SHP77 treated with DMSO at 0.1 percent for 48 hours (cell line): ENCODE results near the gene IL4R.
"Not testable (repeated sequence)": the region's sequence is repeated elsewhere in the genome, so short reads cannot be mapped to it uniquely, and the experiment has no call there.

Experiments used
- DNase-seq: peaks from one replicate; lab custom pipeline; 2025; lab: John Stamatoyannopoulos, UW

The IL4R gene

DNA sequence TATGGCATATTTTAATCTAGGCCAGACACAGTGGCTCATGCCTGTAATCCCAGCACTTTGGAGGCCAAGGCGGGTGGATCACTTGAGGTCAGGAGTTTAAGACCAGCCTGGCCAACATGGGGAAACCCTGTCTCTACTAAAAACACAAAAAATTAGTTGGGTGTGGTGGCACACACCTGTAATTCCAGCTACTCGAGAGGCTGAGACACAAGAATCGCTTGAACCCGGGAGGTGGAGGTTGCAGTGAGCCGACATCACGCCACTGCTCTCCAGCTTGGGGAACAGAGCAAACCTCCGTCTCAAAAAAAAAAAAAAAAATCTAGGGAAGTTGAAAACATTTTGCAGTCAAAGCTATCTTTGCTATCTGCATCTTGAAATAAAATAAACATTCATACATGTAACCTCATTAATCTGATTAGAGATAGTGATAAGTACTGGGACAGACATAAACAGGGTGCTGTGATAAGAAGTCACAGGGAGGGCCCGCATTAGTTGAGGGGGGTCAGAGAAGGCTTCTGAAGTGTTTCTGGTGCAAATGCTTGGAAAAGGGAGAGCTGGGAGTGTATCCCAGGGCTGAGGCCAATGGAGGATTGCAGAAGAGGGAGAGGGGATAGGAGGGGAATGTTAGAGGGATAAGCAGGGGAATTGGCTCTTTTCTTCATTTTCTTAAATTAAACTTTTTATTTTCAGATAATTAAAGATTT is 15.8 kb downstream of the IL4R start:
- DNase-seq, result not testable (repeated sequence)

DNA sequence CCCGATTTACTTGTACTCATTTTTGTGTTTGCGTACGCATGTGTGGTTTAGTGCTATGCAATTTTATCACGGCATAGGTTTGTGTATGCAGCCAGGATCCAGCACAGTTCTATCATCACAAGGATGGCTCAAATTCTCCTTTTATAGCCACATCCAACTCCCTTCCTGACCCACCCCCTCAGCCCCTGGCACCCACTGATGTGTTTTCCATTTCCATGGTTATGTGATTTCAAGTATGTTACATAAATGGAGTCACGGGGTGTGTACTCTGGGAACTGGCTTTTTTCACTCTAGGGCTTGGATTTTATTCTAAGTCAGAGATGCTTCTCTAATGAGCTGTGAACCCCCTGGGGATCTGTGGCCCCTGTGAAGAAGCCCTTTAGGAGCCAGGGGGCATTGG is 16.8 kb downstream of the IL4R start:
- no peak for DNase-seq

DNA sequence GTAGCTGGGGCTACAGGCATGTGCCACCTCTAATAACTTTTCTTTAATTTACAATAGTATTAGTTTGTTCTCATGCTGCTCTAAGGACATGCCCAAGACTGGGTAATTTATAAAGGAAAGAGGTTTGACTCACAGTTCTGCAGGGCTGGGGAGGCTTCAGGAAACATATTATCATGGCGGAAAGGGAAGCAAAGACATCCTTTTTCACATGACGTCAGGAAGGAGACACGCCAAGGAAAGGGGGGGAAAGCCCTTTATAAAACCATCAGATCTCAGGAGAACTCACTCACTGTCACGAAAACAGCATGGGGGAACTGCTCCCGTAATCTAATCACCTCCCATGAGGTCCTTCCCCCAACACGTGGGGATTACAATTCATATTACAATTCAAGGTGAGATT is 18.3 kb downstream of the IL4R start:
- DNase-seq, result no peak

DNA sequence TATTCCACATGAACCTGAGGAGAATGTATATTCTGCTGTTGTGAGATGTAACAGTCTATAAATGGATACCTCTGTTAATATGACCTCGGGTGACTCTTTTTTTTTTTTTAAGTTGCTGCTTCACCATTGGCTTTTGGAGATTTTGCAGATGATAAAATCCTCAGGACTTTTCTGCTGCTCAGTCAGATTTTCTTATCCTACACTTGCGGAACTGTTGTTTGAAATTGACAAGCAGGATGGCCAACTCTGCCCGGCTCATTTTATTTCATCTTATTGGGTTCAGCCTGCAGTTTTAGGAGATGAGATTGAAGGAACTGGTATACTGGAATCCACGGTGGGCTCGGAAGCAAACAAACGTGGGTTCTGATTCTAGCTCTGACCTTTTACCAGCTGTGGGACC is 19.3 kb downstream of the IL4R start:
- DNase-seq, result no peak

DNA sequence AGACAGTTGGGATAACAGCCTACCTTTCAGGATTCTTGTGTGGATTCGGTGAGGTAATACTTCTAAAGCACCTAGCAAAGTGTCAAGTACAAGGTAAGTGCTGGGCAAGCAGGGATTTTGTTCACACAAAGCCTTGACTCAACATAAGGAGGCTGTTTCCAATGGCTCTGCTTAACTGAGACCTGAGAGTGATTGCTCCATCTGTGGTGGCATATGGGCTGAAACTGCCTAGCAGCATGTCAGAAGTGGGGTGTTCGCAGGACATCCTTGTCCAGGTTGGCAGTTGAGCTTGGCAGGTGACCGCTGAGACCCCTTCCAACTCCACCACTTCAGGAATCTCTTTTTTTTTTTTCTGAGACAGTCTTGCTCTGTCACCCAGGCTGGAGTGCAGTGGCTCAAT is 19.8 kb downstream of the IL4R start:
- no peak for DNase-seq

DNA sequence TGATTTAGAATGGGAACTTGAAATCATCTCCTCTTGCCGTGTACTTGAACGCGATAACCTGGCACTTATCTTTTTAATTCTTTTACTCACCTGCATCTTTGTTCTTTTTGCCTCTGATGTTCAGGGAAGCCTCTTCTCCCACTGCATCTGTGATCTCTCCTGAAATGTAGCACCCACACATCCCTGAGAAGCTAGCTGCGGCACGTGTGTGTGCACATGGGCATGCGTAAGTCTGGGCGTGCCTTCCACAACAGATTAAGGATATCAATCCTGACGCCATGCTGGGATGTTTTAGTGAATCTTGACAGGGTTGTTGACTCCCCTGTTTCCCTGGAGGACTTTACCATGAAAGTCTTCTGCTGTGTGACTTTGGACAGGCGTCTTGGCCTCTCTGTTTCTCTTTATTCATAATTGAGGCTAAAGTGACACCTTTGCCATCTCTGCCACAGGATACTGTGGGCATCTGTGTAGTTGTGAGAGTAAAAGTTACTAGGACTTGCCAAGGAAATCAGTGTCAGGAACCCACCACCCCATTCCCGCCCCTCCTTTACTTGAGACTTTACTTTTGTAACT is 20.5 kb downstream of the IL4R start:
- no peak for DNase-seq

DNA sequence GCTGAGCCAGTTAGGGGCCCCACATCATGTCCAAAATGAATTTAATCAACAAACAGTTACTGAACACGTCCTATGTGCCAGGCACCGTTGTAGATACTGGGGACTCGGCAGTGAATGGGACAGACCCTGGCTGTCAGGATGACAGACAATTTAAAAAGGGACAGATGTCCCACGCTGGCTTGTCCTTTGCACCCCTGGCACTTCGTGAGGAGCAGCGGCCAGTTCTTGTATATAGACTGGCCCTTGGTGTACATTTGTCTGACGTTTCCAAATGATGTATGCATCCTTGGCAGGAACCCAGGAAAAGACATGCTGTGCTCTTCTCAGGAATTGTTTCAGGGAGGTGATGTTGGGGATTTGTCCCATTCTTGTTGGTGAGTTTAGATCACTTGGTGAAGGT is 21.1 kb downstream of the IL4R start:
- DNase-seq, result no peak

DNA sequence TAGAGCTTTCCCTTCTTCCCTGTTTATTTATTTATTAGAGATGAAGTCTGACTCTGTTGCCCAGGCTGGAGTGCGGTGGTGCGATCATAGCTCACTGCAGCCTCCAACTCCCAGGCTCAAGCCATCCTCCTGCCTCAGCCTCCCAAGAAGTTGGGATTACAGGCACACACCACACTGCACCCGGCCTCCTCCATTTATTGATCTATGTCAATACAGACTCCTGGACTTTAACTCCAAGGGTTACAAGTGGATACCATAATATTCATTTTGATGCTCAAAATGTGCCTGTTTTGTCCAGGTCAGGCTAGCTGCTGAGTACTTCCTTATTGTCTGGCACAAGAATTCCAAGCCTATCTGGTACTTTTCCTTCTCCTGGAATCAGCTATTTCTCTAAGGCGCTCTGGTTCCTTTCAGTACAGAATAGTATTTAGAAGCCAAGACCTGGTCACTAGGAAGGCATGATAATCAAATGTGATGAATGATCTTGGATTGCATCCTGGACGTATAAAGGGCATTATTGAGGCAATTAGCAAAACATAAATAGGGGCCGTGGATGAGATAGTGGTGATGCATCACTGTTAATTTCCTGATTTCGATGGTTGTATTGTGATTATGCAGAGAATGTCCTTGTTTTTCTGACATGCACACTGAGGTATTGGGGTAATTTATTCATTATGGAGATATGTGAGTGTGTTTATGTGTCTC is 21.7 kb downstream of the IL4R start:
- DNase-seq, result no peak

DNA sequence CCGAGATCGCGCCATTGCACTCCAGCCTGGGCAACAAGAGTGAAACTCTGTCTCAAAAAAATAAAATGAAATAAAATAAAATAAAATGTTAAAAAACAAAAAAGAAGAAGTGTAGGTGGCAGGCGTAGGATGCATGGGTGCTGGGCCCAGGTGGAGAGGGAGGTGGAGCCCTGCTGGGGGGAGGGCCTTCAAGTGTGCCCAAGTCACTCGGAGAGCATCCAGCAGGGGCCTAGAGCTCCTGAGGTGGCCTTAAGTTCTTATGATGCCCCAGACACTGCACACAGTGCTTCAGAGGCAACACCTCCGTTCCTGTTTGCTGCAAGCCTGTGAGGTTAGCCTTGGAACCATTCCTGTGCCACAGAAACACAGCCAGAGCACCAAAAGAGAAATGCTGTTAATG is 23.2 kb downstream of the IL4R start:
- no peak for DNase-seq

DNA sequence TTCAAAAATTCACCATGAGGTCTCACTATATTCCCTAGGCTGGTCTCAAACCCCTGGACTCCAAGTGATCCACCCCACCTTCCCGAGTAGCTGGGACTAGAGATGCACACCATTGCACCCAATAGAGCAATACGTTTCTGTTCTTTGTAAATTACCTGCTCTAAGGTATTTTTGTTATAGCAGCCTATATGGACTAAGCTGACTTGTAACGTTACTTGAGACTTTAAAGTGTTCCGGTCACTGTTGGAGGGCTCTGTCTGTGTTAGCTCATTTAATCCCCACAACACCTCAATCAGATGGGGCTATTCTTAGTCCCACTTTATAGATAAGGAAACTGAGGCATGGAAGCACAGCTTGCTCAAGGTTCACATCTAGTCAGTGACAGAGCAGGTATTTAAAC is 25.4 kb downstream of the IL4R start:
- no peak for DNase-seq

DNA sequence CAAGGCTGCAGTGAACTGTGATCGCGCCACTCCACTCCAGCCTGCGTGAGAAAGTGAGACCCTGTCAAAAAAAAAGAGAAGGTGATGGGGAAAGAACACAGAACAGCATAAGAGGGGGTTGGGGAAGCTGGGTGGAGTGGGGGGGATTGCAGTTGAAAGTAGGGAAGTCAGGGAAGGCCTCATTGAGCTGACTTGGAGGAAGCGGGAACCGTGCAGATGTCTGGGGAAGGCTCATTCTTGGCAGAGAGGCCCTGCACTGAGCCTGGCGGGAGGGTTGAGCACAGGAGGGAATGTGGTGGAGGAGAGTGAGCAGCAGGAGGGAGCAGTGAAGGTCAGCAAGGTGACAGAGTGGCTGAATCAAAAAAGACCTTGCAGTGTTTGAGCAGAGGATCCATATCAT is 26.9 kb downstream of the IL4R start:
- no peak for DNase-seq

DNA sequence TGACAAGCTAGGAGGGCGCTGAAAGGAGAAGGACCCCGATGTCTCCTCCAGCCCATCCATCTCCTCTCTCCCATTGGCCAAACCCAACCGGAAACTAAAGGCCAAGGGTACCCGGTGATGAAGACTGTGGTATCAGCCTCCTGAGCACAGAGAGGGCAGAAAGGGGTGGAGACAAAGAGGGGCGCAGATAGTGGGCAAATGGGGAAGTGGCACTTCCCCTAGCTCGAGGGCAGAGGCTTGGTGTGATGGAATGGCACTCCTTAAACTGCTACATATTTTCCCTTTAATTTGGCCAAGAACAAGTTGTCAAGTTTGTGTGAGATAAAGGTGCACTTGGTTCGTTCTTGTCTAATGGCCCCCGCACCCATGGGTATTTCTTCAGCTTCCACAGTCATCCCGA is 27.8 kb downstream of the IL4R start:
- no peak for DNase-seq

DNA sequence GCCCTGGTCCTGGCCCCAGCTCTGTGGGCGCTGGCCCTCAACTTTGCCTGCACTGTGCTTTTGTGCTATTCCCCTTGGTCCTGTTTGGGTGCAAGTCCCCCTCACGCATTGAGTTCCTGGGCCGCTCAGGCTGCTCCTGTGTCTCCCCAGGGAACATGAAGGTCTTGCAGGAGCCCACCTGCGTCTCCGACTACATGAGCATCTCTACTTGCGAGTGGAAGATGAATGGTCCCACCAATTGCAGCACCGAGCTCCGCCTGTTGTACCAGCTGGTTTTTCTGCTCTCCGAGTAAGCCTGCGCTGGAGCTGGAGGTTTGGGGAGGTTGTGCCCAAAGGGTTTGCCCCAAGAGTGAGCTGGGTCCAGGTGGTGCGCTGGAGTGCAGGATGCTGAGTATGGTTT is 28.2 kb downstream of the IL4R start:
- no peak for DNase-seq

DNA sequence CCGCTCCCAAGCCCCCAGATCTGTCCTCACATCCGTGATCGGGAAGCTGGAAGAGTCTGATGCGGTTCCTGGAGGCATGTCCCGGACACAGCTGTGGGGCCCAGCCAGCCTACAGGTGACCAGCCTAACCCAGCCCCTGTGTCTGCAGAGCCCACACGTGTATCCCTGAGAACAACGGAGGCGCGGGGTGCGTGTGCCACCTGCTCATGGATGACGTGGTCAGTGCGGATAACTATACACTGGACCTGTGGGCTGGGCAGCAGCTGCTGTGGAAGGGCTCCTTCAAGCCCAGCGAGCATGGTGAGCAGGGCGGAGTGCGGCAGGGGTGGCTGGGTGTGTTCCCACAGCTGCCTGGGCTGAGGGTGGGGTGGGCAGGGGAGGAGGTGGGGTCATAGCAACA is 30.9 kb downstream of the IL4R start:
- DNase-seq, result no peak

DNA sequence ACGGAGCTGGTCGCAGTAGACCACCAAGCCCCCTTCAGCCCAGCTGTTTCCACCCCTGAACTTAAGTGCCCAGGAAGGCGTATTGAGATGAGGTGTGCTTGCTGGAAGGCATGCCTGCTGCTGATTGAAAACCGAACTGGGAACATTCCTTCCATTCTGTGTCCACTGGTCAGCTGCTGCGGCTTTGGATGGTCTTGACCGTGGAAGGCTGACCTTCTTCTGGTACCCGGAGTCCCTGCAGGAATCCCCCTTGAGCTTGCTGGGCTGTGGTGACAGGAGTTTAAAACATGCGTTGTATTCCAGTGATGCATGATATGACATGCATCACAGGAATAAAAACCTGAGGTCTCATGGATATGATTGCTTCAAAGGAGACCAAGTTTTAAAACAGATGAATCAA is 31.4 kb downstream of the IL4R start:
- no peak for DNase-seq

DNA sequence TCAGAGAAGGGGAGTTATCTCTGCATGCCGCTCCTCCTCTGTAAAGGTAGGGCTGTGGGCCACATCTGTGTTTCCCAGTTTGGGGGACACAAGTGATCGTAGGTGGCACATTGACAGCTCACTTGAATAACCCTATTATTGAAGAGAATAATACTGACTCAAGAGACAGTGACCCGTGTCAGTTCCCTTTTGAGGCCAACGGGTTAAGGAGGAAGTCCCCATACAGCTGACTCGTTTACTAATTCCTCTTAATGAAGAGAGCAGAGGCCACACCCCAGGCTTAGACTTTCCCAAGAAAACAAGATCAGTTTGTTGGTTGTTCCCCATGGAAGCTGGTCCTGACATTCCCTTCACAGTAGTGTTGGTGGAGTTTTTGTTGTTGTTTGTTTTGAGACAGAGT is 33.0 kb downstream of the IL4R start:
- no peak for DNase-seq

DNA sequence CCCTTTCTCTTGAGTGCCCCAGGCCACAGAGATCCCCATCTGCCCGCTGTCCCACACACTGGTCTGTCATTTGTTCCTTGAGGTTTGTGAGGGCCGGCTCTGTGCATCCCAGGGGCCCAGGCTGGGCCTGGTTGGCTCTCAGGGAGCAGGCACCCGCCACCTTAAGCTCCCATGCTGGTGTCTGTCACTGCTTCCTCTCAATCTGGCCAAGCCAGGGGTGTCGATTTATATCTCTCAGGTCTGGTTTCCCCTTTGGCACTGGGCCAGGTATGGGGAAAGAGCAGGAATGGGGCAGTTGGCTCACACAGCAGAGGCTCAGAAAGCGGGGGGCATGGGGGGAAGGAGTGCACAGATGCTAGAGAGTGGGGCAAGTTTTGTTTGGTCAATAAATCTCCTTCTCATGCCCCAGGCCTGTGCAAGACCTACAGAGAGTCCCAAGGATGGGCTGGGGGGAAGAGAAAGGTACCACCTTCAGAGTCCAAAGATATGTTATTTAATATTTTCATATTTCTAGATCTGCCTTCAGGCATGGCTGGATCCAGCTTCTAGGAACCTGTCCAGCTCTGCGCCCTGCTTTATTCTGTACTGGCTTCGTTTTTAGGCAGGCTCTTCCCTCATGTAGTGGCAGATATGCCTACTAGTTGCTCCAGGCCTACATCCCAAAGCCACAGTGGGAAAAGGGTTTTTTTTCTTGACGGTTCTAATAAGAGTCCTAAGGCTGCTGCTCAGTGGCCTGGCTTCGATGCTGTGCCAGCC is 34.3 kb downstream of the IL4R start:
- DNase-seq, result no peak

DNA sequence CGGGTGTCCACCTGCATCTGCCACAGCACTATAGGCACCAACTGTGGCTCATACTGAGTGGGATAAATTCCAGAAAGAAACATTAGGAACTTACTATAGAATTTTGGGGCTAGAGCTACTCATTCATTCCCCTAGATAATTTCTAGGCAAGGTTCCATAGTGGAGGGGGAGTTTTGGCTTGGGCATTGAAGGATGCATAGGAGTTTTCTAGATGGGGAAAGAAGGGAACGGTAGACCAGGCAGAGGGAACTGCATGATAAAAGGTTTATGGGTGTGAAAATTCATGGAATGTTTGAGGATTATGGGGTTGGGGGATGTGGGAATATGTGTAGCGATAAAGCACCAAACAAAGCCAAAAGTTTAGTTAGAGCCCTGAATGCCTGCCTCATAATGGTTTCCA is 35.5 kb downstream of the IL4R start:
- no peak for DNase-seq

DNA sequence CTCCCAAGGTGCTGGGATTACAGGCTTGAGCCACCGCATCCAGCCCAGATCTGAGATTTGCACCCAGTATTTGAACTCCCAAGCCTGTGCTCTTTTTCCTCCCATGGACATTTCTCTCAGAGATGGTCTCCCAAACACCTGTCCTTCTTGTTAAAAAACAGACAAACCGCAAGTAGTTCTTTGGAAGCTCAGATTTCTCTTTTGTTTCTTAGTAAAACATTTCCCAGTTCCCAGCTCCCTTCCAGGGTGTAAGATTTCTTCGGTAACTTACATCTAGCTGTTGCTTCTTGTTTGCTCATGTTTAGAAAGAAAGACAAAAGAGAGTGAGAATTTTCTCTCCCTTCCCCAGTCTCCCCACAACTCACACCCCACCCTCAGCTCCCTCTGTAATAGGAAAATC is 36.2 kb downstream of the IL4R start:
- DNase-seq, result no peak

DNA sequence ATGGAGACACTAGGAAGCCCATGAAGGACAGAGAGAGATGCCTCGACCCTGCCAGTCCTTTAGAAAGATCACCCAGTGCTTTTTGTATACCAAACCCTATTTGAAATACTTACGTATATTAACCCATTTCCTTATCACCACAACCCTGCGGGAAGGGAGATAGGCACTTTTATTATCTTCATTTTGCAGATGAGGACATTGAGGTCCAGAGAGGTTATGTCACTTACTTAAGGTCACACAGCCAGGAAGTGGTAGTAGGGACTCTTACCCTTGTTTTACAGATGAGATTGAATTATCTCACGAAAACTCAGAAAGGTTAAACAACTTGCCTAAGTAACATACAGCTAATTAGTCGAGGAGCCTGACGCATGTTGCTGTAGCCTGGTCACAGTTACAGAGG is 38.2 kb downstream of the IL4R start:
- no peak for DNase-seq

DNA sequence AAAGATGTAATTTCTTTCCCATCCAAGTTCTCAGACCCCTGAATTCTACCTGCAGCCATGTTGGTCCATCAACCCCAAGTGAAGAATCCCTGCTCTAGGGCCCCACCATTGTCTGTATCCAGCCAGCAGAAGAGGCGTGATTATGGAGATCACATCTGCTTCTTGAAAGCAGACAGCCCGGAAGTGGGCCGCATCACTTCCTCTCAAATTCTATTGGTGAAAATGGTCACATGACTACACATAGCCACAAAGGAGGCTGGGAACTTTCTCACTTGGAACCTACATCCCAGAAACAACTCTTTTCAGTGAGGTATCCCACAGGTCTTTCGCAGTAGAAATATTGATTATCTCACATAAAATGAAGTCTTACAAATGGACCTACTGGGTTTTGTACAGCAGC is 40.1 kb downstream of the IL4R start:
- DNase-seq, result no peak

DNA sequence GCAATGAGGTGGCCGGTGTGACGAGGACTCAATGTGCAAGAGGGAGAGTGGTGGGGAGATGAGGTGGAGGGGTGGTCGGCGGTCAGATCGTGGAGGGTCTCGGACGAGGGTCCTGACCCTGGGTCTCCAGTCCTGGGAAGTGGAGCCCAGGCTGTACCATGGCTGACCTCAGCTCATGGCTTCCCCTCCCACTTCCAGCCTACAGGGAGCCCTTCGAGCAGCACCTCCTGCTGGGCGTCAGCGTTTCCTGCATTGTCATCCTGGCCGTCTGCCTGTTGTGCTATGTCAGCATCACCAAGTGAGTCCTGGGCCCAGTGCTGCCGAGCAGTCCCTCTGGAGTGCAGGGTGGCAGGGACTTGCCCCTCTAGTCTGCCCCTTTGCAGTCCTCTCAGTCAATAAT is 41.8 kb downstream of the IL4R start:
- DNase-seq, result no peak

DNA sequence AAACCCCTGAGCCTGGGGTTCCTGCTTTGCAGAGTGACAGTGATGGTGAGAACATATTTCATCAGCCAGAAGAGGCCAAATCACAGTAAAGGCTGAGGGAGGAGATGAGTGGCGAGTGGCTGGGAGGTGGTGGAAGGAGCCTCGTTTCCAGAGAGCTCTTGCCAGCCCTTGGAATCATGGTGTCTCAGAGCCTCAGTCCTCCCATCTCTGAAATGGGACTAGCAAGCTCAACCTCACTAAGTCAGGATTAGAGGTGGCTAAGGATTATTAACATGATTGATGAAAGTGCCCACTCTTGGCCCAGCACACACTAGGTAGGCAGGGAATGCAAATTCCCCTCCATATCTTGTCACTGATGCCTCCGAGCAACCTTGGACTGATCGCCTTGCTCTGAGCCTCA is 43.0 kb downstream of the IL4R start:
- DNase-seq, result no peak
